BE2C (cell line): ENCODE data around the gene PAF1.

Experiments
- DNase-seq: peaks from one replicate; pipeline ENCODE4 v3.0.0-alpha.2; 2020
- H3K27me3 ChIP-seq: fragments of 250-450 bp; sonication (Bioruptor Pico); 2 replicates; pipeline ENCODE4 v1.5.1; 2020; ENCODE audit warnings: mild to moderate bottlenecking
- H3K36me3 ChIP-seq: fragments of 250-450 bp; sonication (Bioruptor Pico); 2 replicates; pipeline ENCODE4 v1.5.1; 2020; ENCODE audit warnings: mild to moderate bottlenecking
- H3K4me1 ChIP-seq: fragments of 250-450 bp; sonication (Bioruptor Pico); 2 replicates; pipeline ENCODE4 v1.5.1; 2020
- H3K4me3 ChIP-seq: 2 replicates; pipeline ENCODE4 v1.5.1; 2011; ENCODE audit warnings: low read depth, low read length
- H3K9me3 ChIP-seq: fragments of 250-450 bp; sonication (Bioruptor Pico); 2 replicates; pipeline ENCODE4 v1.5.1; 2020
- TF ChIP-seq, protein P1 (sequence below): IDR thresholded peaks from 2 replicates; pipeline ENCODE4 v1.5.1; 2012; ENCODE audit warnings: mild to moderate bottlenecking, low read depth, low read length

The PAF1 gene

DNA sequence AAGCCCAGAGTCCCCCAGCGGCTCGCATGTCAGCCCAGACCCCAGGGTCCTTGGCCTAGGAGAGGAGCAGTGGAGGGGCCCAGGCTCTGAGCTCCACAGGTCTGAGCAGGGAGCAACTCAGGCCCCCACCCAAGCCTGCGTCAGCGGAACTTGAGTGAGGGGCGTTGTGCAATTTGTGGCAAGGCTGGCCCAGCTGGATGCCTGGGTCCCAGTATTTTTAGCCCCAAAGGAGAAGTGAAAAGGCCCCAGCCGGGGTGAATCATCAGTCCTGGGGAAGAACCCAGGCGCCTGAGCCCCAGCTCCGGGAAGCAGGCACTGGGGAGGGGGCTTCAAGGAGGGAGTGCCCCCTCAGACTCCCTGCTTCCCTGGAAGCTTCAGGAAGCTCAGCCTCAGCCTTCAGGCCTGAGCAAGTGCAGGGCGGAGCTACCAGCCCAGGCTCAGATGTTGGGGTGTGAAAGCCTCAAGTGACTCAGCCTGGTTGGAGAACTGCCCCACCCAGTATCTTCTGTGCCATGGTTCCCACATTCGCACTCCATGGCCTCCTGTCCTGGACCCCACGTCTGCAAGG is 7.5 kb upstream of the PAF1 start:
- no peak overlapping the region for H3K4me3 ChIP-seq
- peaks cover 22% of the 10 kb centered on the region for H3K4me1 ChIP-seq

DNA sequence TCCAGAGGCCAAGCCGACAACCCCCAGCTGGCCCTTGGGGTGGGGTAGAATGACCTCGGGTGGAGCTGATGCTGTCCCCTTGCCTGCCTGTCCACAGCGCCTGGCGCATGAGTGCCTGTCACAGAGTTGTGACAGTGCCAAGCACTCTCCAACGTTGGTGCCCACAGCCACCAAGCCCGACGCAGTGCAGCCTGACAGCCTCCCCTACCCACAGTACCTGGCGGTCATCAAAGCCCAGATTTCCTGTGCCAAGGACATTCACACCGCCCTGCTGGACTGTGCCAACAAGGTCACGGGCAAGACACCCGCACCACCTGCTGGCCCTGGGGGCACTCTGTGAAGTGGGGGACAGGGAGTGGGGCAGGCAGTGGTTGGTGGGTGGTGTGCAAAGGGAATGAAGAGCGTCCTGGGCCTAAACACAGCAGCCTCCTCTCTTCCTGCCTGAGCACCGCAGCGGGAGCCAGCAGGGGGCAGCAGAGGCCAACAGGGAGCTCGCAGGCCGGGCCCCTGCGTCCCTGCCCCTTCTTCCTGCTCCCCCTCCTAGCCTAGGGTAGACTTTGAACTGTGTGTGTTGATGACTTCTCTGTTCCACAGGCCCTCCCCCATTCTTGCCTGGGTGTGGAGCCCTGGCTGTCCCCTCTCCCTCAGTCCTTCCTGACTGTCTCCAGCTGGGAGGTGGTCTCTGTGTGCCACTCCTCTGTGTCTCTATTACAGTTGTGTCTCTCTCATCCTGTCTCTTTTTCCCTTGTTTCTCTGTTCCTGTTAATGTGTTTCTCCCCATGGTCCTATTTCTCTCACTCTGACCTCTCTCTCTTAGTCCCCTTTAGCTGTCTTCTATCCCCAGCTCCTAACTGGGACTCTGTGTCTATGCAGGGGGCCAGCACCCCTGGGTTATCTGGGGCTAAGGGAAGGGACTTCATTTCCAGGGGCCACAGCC is 6.7 kb upstream of the PAF1 start:
- peaks cover 18% of the 10 kb centered on the region for H3K4me1 ChIP-seq

More for the DNA sequence above, 7.5 kb upstream of the PAF1 start:
- Histone ChIP-seq H3K36me3 (peaks cover 8% of the 10 kb centered on the region), H3K27me3 (no peaks in the 10 kb centered on the region), H3K9me3 (no peaks in the 10 kb centered on the region)
- no peak for DNase-seq
- TF ChIP-seq, protein P1, sequence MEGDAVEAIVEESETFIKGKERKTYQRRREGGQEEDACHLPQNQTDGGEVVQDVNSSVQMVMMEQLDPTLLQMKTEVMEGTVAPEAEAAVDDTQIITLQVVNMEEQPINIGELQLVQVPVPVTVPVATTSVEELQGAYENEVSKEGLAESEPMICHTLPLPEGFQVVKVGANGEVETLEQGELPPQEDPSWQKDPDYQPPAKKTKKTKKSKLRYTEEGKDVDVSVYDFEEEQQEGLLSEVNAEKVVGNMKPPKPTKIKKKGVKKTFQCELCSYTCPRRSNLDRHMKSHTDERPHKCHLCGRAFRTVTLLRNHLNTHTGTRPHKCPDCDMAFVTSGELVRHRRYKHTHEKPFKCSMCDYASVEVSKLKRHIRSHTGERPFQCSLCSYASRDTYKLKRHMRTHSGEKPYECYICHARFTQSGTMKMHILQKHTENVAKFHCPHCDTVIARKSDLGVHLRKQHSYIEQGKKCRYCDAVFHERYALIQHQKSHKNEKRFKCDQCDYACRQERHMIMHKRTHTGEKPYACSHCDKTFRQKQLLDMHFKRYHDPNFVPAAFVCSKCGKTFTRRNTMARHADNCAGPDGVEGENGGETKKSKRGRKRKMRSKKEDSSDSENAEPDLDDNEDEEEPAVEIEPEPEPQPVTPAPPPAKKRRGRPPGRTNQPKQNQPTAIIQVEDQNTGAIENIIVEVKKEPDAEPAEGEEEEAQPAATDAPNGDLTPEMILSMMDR, result no peak

DNA sequence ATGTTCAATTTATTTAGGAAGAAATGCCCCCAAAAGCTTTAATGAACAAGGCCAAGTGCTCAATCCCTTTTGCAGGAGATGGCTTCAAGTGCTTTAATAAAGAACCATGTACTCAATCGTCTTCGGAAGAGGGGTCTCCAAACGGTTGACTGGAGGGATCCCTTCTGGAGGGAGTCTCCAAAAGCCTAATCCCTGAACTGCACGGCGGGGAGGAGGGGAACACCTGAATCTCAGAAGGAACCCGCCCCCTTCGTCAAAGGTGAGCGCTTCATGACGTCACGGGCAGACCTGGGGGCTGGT is 505 bp downstream of the PAF1 start:
- peaks cover 42% of the 10 kb centered on the region for H3K36me3 ChIP-seq
- TF ChIP-seq, protein P1, result no peak
- DNase-seq, result no peak

More for the DNA sequence above, 6.7 kb upstream of the PAF1 start:
- TF ChIP-seq, protein P1, result peak; percentile 93
- Histone ChIP-seq H3K36me3 (peaks cover 9% of the 10 kb centered on the region), H3K27me3 (no peaks in the 10 kb centered on the region), H3K9me3 (no peaks in the 10 kb centered on the region), H3K4me3 (no peak overlapping the region)
- peak; percentile 92 for DNase-seq

DNA sequence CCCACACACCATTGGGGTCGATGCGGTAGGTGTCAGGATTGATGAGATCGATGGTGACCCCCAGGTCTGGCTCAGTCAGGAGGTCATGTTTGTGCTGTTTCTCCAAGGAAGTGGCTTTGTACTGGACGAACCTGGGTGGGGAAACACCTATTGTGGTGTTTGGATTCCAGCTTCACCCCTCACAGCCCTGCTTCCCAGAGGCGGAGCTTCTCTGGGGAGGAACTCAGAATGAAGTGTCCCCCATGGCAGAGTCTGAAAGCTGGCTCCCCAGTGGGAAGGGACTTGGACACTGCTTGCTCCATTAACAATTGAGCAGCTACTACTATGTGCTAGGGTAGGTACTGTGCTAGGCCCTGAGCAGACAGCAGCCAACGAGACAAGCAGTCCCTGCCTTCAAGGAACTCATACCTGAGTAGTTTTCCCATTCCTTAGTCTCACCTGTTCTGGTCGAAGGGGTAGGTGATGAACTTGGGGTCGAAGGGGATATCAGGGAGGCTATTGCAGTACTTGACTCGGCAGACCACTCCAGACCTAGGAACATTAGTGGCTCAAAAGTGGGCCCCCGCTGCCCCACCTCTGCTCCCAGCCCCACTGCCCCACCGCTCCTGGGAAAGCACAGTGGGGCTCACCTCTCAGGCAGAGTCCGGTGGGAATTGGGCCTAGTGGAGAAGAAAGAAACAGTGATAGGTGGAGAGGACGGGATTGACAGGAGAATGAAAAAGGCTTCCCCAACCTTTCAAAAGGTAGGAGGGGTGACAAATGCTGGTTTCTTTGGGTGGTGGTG is 1.1 kb downstream of the PAF1 start:
- H3K4me3 ChIP-seq, result peak overlapping the region; percentile 99
- no peaks in the 10 kb centered on the region for H3K9me3 ChIP-seq
- peaks cover 42% of the 10 kb centered on the region for H3K36me3 ChIP-seq
- DNase-seq, result no peak
- TF ChIP-seq, protein P1, result no peak
- no peaks in the 10 kb centered on the region for H3K4me1 ChIP-seq
- no peaks in the 10 kb centered on the region for H3K27me3 ChIP-seq

More for the DNA sequence above, 505 bp downstream of the PAF1 start:
- H3K4me3 ChIP-seq, result peak overlapping the region; percentile 99
- H3K9me3 ChIP-seq, result no peaks in the 10 kb centered on the region
- H3K4me1 ChIP-seq, result no peaks in the 10 kb centered on the region
- no peaks in the 10 kb centered on the region for H3K27me3 ChIP-seq

DNA sequence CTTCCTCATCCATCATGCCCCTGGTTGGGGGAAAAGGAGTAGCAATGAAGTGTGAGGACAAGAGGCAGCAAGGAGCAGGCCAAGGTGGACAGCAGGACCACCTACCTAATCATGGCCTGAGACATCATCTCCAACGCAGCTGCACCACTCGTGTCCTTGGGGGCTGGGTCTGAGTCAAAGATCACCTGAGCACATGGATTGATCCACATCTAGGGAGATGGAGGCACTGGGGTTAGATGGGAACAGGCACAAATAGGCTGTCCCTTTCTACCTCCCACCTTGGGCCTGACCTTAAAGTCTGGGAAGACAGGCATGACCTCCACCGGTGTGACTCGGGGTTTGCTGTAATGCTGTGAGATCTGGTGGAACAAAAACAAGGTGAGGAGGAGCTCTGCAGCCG is 2.2 kb downstream of the PAF1 start:
- Histone ChIP-seq H3K9me3 (no peaks in the 10 kb centered on the region), H3K36me3 (peaks cover 37% of the 10 kb centered on the region), H3K27me3 (no peaks in the 10 kb centered on the region), H3K4me3 (no peak overlapping the region), H3K4me1 (no peaks in the 10 kb centered on the region)
- TF ChIP-seq, protein P1, result no peak
- DNase-seq, result no peak
